ENCODE results near the gene TSPAN31. TPM values are rescaled to one million over a fixed set of nuclear protein-coding genes. Genes with fewer than 3 reads are reported as not detected.

The TSPAN31 gene
- total and polyA plus RNA-seq, 9 of the 15 experiments (the other 6 are each of a cell fraction or from before 2014, with no cell fraction given) = 11.3 to 26.4 (median 14.3) TPM

- Histone ChIP-seq H3K9me3 (replicated peaks; ENCODE audit: control insufficient read depth, insufficient read depth, low read depth, low read length) (no peaks in the 10 kb centered on the region; the same call in 1 of the 2 replicates), H3K4me1 (replicated peaks in 1 of 2; ENCODE audit: control insufficient read depth in 2 of 2, insufficient read depth in 2 of 2, low read length in 2 of 2) (peaks cover 0 to 20% of the 10 kb centered on the region in 2 experiments; a peak in 2 of 5 replicates), H3K27me3 (ENCODE audit: control insufficient read depth in 2 of 2, insufficient read depth in 2 of 2, low read length in 2 of 2) (peaks cover 2 to 4% of the 10 kb centered on the region in 2 experiments; a peak in 4 of 5 replicates), H3K27ac (ENCODE audit: extremely low read depth, low read depth, low read length) (no peak overlapping the region), H4K20me1 (replicated peaks; ENCODE audit: control insufficient read depth, insufficient read depth, low read length) (no peaks in the 10 kb centered on the region; the same call in 1 of the 2 replicates), H3K9me1 (ENCODE audit: control insufficient read depth, insufficient read depth, low read length) (no peaks in the 10 kb centered on the region), H3K36me3 (ENCODE audit: control insufficient read depth, insufficient read depth, low read length) (peaks cover 18% of the 10 kb centered on the region; the same call in 2 of the 3 replicates), H3K9ac (ENCODE audit: insufficient read depth in 1 of 2, low read depth in 2 of 2, low read length in 2 of 2) (no peak overlapping the region; a peak in 1 of 4 replicates), H2AFZ (ENCODE audit: low read depth, low read length) (no peak overlapping the region), H3K4me2 (ENCODE audit: insufficient read depth, low read length) (no peak overlapping the region), H3K79me2 (ENCODE audit: control insufficient read depth, insufficient read depth, low read length) (no peaks in the 10 kb centered on the region), H3K4me3 (no peak overlapping the region)
- BruUV-seq (replicated peaks) = no TSS peak
- in situ Hi-C loops (cut with MboI) = no loop called here
- ATAC-seq (no peak), FAIRE-seq (no peak), DNase-seq (ENCODE audit: extremely low read depth in 1 of 4, low spot score in 3 of 4) (no peak)
- CTCF ChIA-PET (ENCODE audit: low intra/inter-chr PET ratio) = no interaction called here
- intact Hi-C loops (cut with micrococcal nuclease) = no loop called here
- POLR2A ChIA-PET = interaction anchor here (0.7 to 1.9 kb wide), 5 partner anchors 11 to 158 kb away, joined by 3 to 5 read pairs (median 3); partner anchors contain the start of gene OS9
- WGBS (ENCODE audit: insufficient coverage, low coverage, missing lambda C conversion rate) = 23% methylated on average over 12 of the region's 12 CpGs
- TF ChIP-seq TAF1 (IDR thresholded peaks at IDR 0.05; ENCODE audit: control insufficient read depth, extremely low read depth, insufficient read depth, low read length, severe bottlenecking) = no peak
- no peak for TF ChIP-seq ZBTB5 (IDR thresholded peaks at IDR 0.05)
- no peak for TF ChIP-seq SETDB1 (IDR thresholded peaks at IDR 0.05; ENCODE audit: low read length)
- TF ChIP-seq U2AF2 (optimal IDR thresholded peaks at IDR 0.05; ENCODE audit: low read depth, low read length) = no peak
- TF ChIP-seq SIX5 (IDR thresholded peaks at IDR 0.05; ENCODE audit: borderline replicate concordance in 1 of 2, insufficient read depth in 1 of 2, low read depth in 1 of 2, low read length in 2 of 2) = no peak
- no peak for TF ChIP-seq ZNF699 (CRISPR knock-in tag; IDR thresholded peaks at IDR 0.05; ENCODE audit: insufficient replicate concordance)
- no peak for TF ChIP-seq CCAR2 (IDR thresholded peaks at IDR 0.05; ENCODE audit: low read depth, low read length)
- TF ChIP-seq CREB5 (CRISPR knock-in tag; IDR thresholded peaks at IDR 0.05) = no peak
- TF ChIP-seq ARID2 (IDR thresholded peaks at IDR 0.05) = no peak
- no peak for TF ChIP-seq AFF4 (CRISPR knock-in tag; IDR thresholded peaks at IDR 0.05)
- no peak for TF ChIP-seq NCOA1 (IDR thresholded peaks at IDR 0.05; ENCODE audit: low read depth)
- no peak for TF ChIP-seq HDAC1 (IDR thresholded peaks at IDR 0.05)
- no peak for TF ChIP-seq TCFL5 (CRISPR knock-in tag; conservative IDR thresholded peaks at IDR 0.05)
Measured at GRCh38 chr12:57724003-57724935, 20.6 kb upstream of the TSPAN31 start.

All from K562 (cell line).